ENCODE results near the gene CENATAC.
A peak's percentile ranks its signal among the peaks of the same experiment; 100 is the strongest.
"Not testable (repeated sequence)": the region's sequence is repeated elsewhere in the genome, so short reads cannot be mapped to it uniquely, and the experiment has no call there.

The CENATAC gene

DNA sequence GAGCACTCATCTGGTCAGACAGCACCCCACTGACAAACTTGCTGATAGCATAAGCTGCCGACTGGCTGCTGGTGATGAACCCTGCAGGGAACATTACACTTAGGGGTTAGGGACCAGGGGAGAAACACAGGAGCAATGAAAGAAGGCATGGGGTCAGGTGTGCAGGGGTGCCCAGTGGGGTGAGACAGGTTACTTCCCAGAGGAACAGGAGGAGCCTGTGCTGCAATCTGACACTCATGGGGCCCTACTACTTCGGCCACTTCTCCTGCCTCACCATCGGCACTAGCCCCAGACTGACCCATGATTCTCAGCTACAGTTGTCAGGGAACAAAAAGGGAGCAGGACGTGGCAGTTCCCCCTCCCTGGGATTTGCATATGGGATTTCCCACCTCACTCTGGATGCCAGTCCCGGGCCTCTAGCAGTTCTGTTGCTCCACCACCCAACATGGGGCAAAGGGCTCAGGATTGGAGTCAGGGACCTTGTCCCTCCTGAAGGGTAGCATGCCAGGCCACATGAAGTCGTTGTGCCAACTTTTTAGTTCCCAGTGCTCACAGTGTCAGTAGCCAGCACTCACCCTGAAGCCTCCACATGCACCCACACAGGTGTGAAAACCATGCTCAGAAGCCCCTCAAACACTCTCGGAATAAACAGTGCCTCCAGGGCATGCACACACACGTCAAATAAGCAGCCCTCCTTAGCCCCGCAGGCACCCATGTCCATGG lies 30.6 kb downstream of the CENATAC start:
- TF ChIP-seq, protein P1, sequence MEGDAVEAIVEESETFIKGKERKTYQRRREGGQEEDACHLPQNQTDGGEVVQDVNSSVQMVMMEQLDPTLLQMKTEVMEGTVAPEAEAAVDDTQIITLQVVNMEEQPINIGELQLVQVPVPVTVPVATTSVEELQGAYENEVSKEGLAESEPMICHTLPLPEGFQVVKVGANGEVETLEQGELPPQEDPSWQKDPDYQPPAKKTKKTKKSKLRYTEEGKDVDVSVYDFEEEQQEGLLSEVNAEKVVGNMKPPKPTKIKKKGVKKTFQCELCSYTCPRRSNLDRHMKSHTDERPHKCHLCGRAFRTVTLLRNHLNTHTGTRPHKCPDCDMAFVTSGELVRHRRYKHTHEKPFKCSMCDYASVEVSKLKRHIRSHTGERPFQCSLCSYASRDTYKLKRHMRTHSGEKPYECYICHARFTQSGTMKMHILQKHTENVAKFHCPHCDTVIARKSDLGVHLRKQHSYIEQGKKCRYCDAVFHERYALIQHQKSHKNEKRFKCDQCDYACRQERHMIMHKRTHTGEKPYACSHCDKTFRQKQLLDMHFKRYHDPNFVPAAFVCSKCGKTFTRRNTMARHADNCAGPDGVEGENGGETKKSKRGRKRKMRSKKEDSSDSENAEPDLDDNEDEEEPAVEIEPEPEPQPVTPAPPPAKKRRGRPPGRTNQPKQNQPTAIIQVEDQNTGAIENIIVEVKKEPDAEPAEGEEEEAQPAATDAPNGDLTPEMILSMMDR (IDR thresholded peaks at IDR 0.05; ENCODE audit: low read length, missing control alignments), result no peak
- DNase-seq (ENCODE audit: low read depth), result no peak
- H3K4me3 ChIP-seq (replicated peaks; ENCODE audit: low read depth, low read length), result no peak overlapping the region

GRCh38 chr11:119029069-119029339 lies 31.1 kb downstream of the CENATAC start:
- H3K4me3 ChIP-seq (replicated peaks; ENCODE audit: low read depth, low read length), result no peak overlapping the region
- DNase-seq (ENCODE audit: low read depth), result no peak
- TF ChIP-seq, protein P1 (IDR thresholded peaks at IDR 0.05; ENCODE audit: low read length, missing control alignments), result no peak

DNA sequence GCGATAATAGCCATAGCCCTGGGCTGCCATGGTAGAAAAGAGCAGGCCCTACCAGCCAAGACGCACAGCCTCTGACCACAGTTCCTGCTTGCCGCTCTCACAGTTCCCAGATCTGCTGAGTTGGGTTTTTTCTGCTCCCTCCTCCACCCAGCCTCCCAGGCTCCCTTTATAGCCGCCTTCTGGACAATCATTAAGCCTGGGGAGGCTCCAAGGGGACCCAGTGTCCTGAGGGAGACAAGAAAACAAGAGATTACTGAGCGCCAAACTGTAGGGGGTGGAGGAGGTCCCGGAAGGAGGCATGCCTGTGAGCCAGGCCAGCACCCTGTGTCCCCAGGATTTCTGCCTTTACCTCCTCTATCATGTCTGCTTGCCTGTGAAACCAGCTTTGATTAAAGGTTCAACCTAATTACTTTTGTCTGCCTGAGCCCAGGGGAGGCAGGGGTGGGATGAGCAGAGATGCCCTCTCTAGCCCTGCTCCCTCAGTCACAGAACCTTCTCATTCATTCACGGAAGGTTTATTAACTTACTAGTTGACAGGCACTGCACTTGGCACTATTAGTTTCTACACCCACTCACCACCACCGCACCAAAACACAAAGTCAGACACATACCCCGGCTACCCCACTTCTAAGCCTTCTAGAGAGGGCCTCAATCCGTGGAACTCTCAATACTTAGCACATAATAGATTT lies 31.5 kb downstream of the CENATAC start:
- TF ChIP-seq, protein P1 (IDR thresholded peaks at IDR 0.05; ENCODE audit: low read length, missing control alignments), result no peak
- H3K4me3 ChIP-seq (replicated peaks; ENCODE audit: low read depth, low read length), result no peak overlapping the region
- no peak for DNase-seq (ENCODE audit: low read depth)

GRCh38 chr11:119030029-119030328 lies 32.0 kb downstream of the CENATAC start:
- H3K4me3 ChIP-seq (replicated peaks; ENCODE audit: low read depth, low read length), result peak overlapping the region; percentile 89
- no peak for DNase-seq (ENCODE audit: low read depth)
- TF ChIP-seq, protein P1 (IDR thresholded peaks at IDR 0.05; ENCODE audit: low read length, missing control alignments), result no peak

GRCh38 chr11:119030329-119031047 lies 32.5 kb downstream of the CENATAC start, which contains the start of gene SLC37A4:
TSS of gene SLC37A4 (minus strand) at chr11:119030877.
- DNase-seq (ENCODE audit: low read depth), result peak; percentile 98
- TF ChIP-seq, protein P1 (IDR thresholded peaks at IDR 0.05; ENCODE audit: low read length, missing control alignments), result no peak

GRCh38 chr11:119031912-119032280 lies 34.0 kb downstream of the CENATAC start:
- no peak for DNase-seq (ENCODE audit: low read depth)
- no peak overlapping the region for H3K4me3 ChIP-seq (replicated peaks; ENCODE audit: low read depth, low read length)
- TF ChIP-seq, protein P1 (IDR thresholded peaks at IDR 0.05; ENCODE audit: low read length, missing control alignments), result no peak

More at GRCh38 chr11:119030329-119031047, 32.5 kb downstream of the CENATAC start, which contains the start of gene SLC37A4:
- H3K4me3 ChIP-seq (replicated peaks; ENCODE audit: low read depth, low read length), result peak within 1 kb of the TSS; percentile 89

- H3K4me3 ChIP-seq (replicated peaks; ENCODE audit: low read depth, low read length); DNase-seq (ENCODE audit: low read depth): not testable (repeated sequence)
These were observed 35.5 kb downstream of the CENATAC start for GRCh38 chr11:119033421-119033820.

Data from fibroblast of pulmonary artery (primary cell).